ENCODE data around the gene NME4.

- TF ChIP-seq YY1 (IDR thresholded peaks at IDR 0.05; ENCODE audit: insufficient read depth, insufficient read length) (no peak), ZNF274 (IDR thresholded peaks at IDR 0.05; ENCODE audit: low read depth, low read length) (no peak)
Measured at GRCh38 chr16:445566-445965, 48.6 kb downstream of the NME4 start.
